HG02840 (cell line): ENCODE results near the gene MAGEA2.
A peak's percentile ranks its signal among the peaks of the same experiment; 100 is the strongest.
"Not testable (repeated sequence)": the region's sequence is repeated elsewhere in the genome, so short reads cannot be mapped to it uniquely, and the experiment has no call there.

Experiments used
- ATAC-seq: cut with Tn5 transposase; IDR thresholded peaks from one replicate; pipeline ENCODE4 v1.9.1; 2021; ENCODE audit warnings: mild to moderate bottlenecking, moderate library complexity, moderate number of reproducible peaks; ENCODE audit not compliant: unreplicated experiment, low FRiP score

Gene MAGEA2, protein sequence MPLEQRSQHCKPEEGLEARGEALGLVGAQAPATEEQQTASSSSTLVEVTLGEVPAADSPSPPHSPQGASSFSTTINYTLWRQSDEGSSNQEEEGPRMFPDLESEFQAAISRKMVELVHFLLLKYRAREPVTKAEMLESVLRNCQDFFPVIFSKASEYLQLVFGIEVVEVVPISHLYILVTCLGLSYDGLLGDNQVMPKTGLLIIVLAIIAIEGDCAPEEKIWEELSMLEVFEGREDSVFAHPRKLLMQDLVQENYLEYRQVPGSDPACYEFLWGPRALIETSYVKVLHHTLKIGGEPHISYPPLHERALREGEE

GRCh38 chrX:152753686-152754650 is at the start of gene MAGEA2:
TSS of gene MAGEA2 (minus strand) at chrX:152753842. CDS start at chrX:152751363, 2,479 bp downstream.
- not testable (repeated sequence) for ATAC-seq

DNA sequence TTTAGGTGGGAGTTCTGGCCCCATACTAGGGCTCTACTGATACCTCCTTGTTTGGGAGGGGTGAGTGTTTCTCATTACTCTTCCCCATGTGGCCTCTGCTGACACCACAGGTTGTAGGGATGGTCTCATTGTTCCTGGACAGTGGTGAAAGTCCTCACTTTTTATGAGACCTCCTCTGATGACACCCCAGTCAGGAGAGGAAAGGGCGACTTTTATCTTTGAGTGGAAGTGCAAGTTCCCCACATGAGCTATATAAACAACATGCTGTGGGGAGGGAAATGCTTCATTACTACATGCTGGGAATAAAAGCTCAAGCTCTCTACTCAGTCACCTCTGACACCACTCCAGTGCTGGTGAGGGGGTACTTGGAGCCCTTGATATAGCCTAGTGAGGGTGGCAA is 45.3 kb upstream of the MAGEA2 start:
- ATAC-seq: no peak

DNA sequence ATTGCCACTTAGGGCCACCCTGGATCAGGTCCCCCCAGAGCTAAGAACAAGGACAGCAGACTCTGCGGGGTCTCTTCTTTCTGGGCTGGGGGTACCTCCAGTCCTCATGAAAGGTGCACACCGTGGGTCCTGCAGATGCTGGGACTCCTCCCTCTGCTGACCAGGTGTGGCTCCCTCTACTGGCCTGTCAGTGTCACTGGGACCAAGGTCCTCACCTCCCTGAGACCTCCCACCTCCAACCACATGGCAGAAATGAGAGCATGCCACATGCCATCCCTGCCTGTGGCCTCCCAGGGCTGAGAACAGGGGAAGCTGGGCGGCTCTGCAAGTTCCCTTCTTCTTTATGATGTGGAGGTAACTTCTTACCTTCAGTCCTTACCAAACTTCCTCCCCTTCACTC is 33.4 kb upstream of the MAGEA2 start:
- peak; percentile 82 for ATAC-seq

GRCh38 chrX:152769549-152770289 is 16.1 kb upstream of the MAGEA2 start, which contains the start of gene MAGEA6:
TSS of gene MAGEA6 (minus strand) at chrX:152769689. CDS start at chrX:152767650, 2,039 bp downstream.
- ATAC-seq: not testable (repeated sequence)

GRCh38 chrX:152766562-152766961 is 12.9 kb upstream of the MAGEA2 start:
- not testable (repeated sequence) for ATAC-seq

GRCh38 chrX:152761582-152761981 is 7.9 kb upstream of the MAGEA2 start:
- ATAC-seq: not testable (repeated sequence)

DNA sequence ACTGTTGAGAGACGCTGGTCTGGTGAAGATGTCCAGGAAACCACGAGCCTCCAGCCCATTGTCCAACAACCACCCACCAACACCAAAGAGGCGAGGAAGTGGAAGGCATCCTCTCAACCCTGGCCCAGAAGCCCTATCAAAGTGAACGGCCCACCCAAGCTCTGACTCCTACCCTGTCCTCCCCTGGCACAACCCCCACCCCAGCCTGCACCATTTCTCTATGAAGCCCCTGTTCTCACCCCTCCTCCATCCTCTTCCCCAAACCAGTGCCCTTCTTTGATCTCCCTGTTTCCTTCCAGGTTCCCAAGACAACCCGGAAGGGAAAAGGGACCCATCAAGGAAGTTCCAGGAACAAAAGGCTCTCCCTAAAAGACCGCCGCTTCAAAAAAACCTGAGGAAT is 5.9 kb upstream of the MAGEA2 start:
- ATAC-seq: not testable (repeated sequence)

GRCh38 chrX:152758918-152759317 is 5.3 kb upstream of the MAGEA2 start, which contains the start of gene CSAG3:
TSS of gene CSAG3 (plus strand) at chrX:152759218.
- not testable (repeated sequence) for ATAC-seq

- not testable (repeated sequence) for ATAC-seq
Measured at GRCh38 chrX:152754871-152755270, 1.2 kb upstream of the MAGEA2 start.

- ATAC-seq: no peak
Measured at GRCh38 chrX:152738560-152738959, 15.1 kb downstream of the MAGEA2 start.

GRCh38 chrX:152736528-152736927 is 17.1 kb downstream of the MAGEA2 start:
- not testable (repeated sequence) for ATAC-seq

GRCh38 chrX:152735860-152736511 is 17.7 kb downstream of the MAGEA2 start:
- ATAC-seq: no peak

- no peak for ATAC-seq
Measured at GRCh38 chrX:152735101-152735500, 18.5 kb downstream of the MAGEA2 start.

GRCh38 chrX:152734143-152734858 is 19.3 kb downstream of the MAGEA2 start:
- ATAC-seq: not testable (repeated sequence)

DNA sequence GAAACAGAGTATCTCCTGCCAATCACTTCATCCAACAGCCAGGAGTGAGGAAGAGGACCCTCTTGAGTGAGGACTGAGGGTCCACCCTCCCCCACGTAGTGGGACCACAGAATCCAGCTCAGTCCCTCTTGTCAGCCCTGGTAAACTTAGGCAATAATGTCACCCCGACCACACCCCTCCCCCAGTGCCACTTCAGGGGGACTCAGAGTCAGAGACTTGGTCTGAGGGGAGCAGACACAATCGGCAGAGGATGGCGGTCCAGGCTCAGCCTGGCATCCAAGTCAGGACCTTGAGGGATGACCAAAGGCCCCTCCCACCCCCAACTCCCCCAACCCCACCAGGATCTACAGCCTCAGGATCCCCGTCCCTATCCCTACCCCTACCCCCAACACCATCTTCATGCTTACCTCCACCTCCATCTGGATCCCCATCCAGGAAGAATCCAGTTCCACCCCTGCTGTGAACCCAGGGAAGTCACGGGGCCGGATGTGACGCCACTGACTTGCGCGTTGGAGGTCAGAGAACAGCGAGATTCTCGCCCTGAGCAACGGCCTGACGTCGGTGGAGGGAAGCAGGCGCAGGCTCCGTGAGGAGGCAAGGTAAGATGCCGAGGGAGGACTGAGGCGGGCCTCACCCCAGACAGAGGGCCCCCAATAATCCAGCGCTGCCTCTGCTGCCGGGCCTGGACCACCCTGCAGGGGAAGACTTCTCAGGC is 20.2 kb downstream of the MAGEA2 start, which contains the start of the genes CSAG1 and MAGEA12:
Gene CSAG1, minus strand, starts transcription at position 461 of the 715 bp plus-strand sequence. CDS start 1,261 bp downstream, outside the sequence.
Gene MAGEA12, plus strand, starts transcription at position 497 of the 715 bp plus-strand sequence. CDS start 2,405 bp downstream, outside the sequence.
- ATAC-seq: no peak

DNA sequence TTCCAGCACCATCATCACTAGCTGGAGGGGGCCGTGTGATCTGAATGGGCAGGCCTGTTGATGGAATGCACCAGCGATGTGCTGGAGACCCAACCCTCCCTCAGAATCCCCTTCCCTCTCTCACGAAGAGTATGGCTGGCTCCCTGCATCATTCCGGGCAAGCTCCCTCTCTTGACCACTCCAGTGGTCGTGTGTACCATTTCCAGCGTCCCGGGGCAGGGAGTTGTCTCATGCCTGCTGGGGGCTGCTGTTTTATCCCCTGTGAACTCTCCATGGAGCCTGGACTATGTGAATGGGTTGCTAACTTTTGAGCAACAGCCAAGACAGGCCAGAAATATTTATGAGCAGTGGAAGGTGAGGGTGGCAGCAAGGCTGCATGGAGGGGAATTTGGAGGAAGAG is 28.2 kb downstream of the MAGEA2 start:
- ATAC-seq: no peak

GRCh38 chrX:152713815-152714787 is 39.5 kb downstream of the MAGEA2 start, which contains the start of gene MAGEA2B:
TSS of gene MAGEA2B (plus strand) at chrX:152714628. CDS start at chrX:152717107, 2,479 bp downstream.
- ATAC-seq: not testable (repeated sequence)
